ENCODE measurements around the gene KCNG3. TPM values are rescaled to one million over a fixed set of nuclear protein-coding genes. Genes with fewer than 3 reads are reported as not detected.

Gene KCNG3
- total and polyA plus RNA-seq, 10 donors, result 0.10 TPM; not detected in 9

DNA sequence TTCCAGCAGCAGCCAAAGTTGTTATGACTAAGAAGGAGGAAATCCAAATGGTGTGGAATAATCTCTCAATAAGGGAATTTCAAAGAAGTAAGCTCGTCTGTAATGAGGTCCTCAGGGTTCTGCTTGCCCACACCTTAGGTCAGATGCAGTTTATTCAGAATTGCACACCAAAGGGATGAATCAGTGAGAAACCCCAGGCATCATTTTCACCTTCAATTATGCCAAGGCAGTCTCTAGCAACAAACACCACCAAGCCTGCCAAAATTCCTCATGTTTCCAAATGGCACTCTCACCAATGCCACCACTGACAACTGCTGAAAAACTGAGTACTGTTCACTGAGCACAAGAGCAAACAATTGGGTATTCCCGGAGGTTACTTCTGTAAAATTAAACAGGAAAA, 43.6 kb downstream of the KCNG3 start:
- WGBS, 5 donors, result 55 to 81% (median 66%) methylated on average over 2 of the region's 2 CpGs
- Histone ChIP-seq H3K27ac (no peak overlapping the region), H3K4me1 (no peaks in the 10 kb centered on the region), H3K9me3 (no peaks in the 10 kb centered on the region), H3K27me3 (replicated peaks in 1 of 7) (peaks cover 0 to 20% (median 0%) of the 10 kb centered on the region in 7 donors), H3K36me3 (no peaks in the 10 kb centered on the region), H3K4me3 (no peak overlapping the region)
- TF ChIP-seq POLR2AphosphoS5 (IDR thresholded peaks at IDR 0.05) (no peak), CTCF (IDR thresholded peaks at IDR 0.05 in 8 of 11, conservative IDR thresholded peaks at IDR 0.05 in 3 of 11) (no peak), POLR2A (IDR thresholded peaks at IDR 0.05) (no peak)
- DNase-seq, result no peak
- intact Hi-C loops (cut with DNase I; ENCODE audit: low total_unique reads), result no loop called here

DNA sequence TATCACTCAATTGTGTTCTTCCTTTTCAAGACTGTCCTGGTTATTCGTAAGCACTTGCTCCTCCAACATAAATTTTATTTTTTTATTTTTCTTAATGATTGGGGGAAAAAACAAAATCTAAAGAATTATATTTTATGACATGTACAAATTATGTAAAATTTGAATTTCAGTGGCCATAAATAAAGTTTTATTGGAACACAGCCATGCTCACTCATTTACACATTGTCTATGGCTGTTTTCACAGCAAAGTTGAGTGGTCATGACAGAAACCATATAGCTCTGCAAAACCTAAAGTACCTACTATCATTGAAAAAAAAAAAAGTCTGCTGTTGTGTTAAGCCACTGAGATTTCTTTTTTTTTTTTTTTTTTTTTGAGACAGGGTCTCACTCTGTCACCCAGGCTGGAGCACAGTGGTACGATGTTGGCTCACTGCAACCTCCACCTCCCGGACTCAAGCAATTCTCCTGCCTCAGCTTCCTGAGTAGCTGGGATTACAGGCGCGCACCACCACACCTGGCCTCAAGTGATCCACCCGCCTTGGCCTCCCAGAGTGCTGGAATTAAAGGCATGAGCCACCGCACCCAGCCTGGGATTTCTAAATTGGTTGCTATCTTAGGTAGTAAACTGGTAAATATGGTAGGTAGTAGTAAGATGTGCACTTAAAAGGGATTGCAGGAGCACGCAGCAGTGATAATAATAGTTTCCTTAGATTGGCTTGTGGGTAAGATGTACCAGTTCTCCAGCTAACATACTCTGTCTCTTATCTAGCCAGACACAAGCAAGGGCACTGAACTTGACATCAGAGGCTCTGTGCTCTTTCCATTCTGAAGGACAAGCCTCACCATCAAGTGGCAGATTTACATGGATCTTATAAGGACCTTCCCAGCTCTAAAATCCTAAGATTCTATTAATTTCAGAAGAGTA, 44.4 kb downstream of the KCNG3 start:
- DNase-seq, result no peak
- no peaks in the 10 kb centered on the region for H3K36me3 ChIP-seq
- H3K27me3 ChIP-seq (replicated peaks in 1 of 7), result peaks cover 0 to 20% (median 0%) of the 10 kb centered on the region in 7 donors
- no peak overlapping the region for H3K27ac ChIP-seq
- H3K4me1 ChIP-seq, result no peaks in the 10 kb centered on the region
- intact Hi-C loops (cut with DNase I; ENCODE audit: low total_unique reads), result no loop called here
- H3K4me3 ChIP-seq, result no peak overlapping the region
- TF ChIP-seq POLR2AphosphoS5 (IDR thresholded peaks at IDR 0.05) (no peak), POLR2A (IDR thresholded peaks at IDR 0.05) (no peak), CTCF (IDR thresholded peaks at IDR 0.05 in 8 of 11, conservative IDR thresholded peaks at IDR 0.05 in 3 of 11) (no peak)
- WGBS, 5 donors, result 92 to 98% (median 95%) methylated on average over 8 of the region's 8 CpGs
- H3K9me3 ChIP-seq, result no peaks in the 10 kb centered on the region

- TF ChIP-seq CTCF (IDR thresholded peaks at IDR 0.05 in 8 of 11, conservative IDR thresholded peaks at IDR 0.05 in 3 of 11) (no peak), POLR2AphosphoS5 (IDR thresholded peaks at IDR 0.05) (no peak), POLR2A (IDR thresholded peaks at IDR 0.05) (no peak)
- no peaks in the 10 kb centered on the region for H3K36me3 ChIP-seq
- 88 to 97% (median 92%) methylated on average over 2 of the region's 2 CpGs for WGBS, 5 donors
Measured at GRCh38 chr2:42448163-42448562, 45.6 kb downstream of the KCNG3 start.

GRCh38 chr2:42446503-42447271, 47.1 kb downstream of the KCNG3 start:
- H3K27ac ChIP-seq, result no peak overlapping the region
- no peaks in the 10 kb centered on the region for H3K36me3 ChIP-seq
- H3K4me1 ChIP-seq, result no peaks in the 10 kb centered on the region
- H3K9me3 ChIP-seq, result no peaks in the 10 kb centered on the region
- no peak for TF ChIP-seq POLR2AphosphoS5 (IDR thresholded peaks at IDR 0.05)
- TF ChIP-seq CTCF (IDR thresholded peaks at IDR 0.05 in 8 of 11, conservative IDR thresholded peaks at IDR 0.05 in 3 of 11), result no peak
- TF ChIP-seq POLR2A (IDR thresholded peaks at IDR 0.05), result no peak
- no peak for DNase-seq
- peaks cover 0 to 10% (median 0%) of the 10 kb centered on the region in 7 donors for H3K27me3 ChIP-seq (replicated peaks in 1 of 7)
- H3K4me3 ChIP-seq, result no peak overlapping the region
- intact Hi-C loops (cut with DNase I; ENCODE audit: low total_unique reads), result no loop called here

More at GRCh38 chr2:42448163-42448562, 45.6 kb downstream of the KCNG3 start:
- intact Hi-C loops (cut with DNase I; ENCODE audit: low total_unique reads), result no loop called here
- no peak for DNase-seq
- no peak overlapping the region for H3K4me3 ChIP-seq
- no peaks in the 10 kb centered on the region for H3K4me1 ChIP-seq
- no peaks in the 10 kb centered on the region for H3K9me3 ChIP-seq
- H3K27me3 ChIP-seq (replicated peaks in 1 of 7), result peaks cover 0 to 19% (median 0%) of the 10 kb centered on the region in 7 donors
- no peak overlapping the region for H3K27ac ChIP-seq

Measured in spleen (tissue), 11 donors.